NCI-H748 (cell line): ENCODE data around the gene FBLN5.

Experiments used
- DNase-seq: peaks from one replicate; lab custom pipeline; 2025; ENCODE audit not compliant: unreplicated experiment; lab: John Stamatoyannopoulos, UW

FBLN5 gene

GRCh38 chr14:91947475-91948184 lies at the start of gene FBLN5:
Gene FBLN5, minus strand, starts transcription at chr14:91947694. Its CDS starts 465 bp downstream, at chr14:91947229.
- DNase-seq, result peak; percentile 65

GRCh38 chr14:91996948-91997371 lies 49.5 kb upstream of the FBLN5 start:
- peak; percentile 71 for DNase-seq

GRCh38 chr14:91987192-91987591 lies 39.7 kb upstream of the FBLN5 start:
- no peak for DNase-seq

- DNase-seq, result no peak
Observed at GRCh38 chr14:91985521-91986255, 38.2 kb upstream of the FBLN5 start.

GRCh38 chr14:91985008-91985407 lies 37.5 kb upstream of the FBLN5 start:
- no peak for DNase-seq

- DNase-seq, result no peak
Observed at GRCh38 chr14:91983588-91983987, 36.1 kb upstream of the FBLN5 start.

GRCh38 chr14:91980157-91980556 lies 32.7 kb upstream of the FBLN5 start:
- no peak for DNase-seq

GRCh38 chr14:91977884-91978283 lies 30.4 kb upstream of the FBLN5 start:
- DNase-seq, result no peak

- DNase-seq, result no peak
Observed at GRCh38 chr14:91975763-91976162, 28.3 kb upstream of the FBLN5 start.

- no peak for DNase-seq
Observed at GRCh38 chr14:91971188-91971778, 23.8 kb upstream of the FBLN5 start.

- no peak for DNase-seq
Observed at GRCh38 chr14:91968280-91968679, 20.8 kb upstream of the FBLN5 start.

- DNase-seq, result no peak
Observed at GRCh38 chr14:91964724-91965123, 17.2 kb upstream of the FBLN5 start.

GRCh38 chr14:91964011-91964410 lies 16.5 kb upstream of the FBLN5 start:
- DNase-seq, result no peak

GRCh38 chr14:91963465-91963864 lies 16.0 kb upstream of the FBLN5 start:
- DNase-seq, result no peak

GRCh38 chr14:91961297-91962220 lies 14.1 kb upstream of the FBLN5 start:
- no peak for DNase-seq

- no peak for DNase-seq
Observed at GRCh38 chr14:91957876-91958313, 10.4 kb upstream of the FBLN5 start.

- DNase-seq, result no peak
Observed at GRCh38 chr14:91956616-91957015, 9.1 kb upstream of the FBLN5 start.

- DNase-seq, result no peak
Observed at GRCh38 chr14:91955168-91955567, 7.7 kb upstream of the FBLN5 start.

GRCh38 chr14:91953170-91953985 lies 5.9 kb upstream of the FBLN5 start:
- no peak for DNase-seq
